GM04503 (cell line): Measurements from ENCODE around the gene RNF113A.
"Not testable (repeated sequence)": the region's sequence is repeated elsewhere in the genome, so short reads cannot be mapped to it uniquely, and the experiment has no call there.

Source experiments
- DNase-seq: peaks from one replicate; pipeline ENCODE4 v3.0.0-alpha.2; 2012; ENCODE audit warnings: low read depth

Gene RNF113A

DNA sequence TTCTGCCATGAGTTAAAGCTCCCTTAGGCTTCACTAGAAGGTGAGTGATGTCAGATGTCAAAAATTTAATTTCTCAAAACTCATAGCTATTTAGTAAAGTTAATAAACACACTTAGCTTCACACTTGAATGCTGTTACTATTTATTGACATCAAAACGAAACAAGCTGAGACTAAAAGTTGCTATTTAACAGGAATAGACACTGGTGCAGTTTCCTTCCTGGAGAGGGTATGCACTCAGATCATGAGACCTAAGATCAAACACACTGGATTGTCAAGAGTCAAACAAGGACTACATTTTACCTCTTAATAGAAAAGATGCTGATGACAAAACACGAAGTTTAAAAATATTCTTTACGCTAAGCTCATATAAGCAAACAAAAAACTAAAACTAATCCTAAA is 37.6 kb downstream of the RNF113A start:
- no peak for DNase-seq

DNA sequence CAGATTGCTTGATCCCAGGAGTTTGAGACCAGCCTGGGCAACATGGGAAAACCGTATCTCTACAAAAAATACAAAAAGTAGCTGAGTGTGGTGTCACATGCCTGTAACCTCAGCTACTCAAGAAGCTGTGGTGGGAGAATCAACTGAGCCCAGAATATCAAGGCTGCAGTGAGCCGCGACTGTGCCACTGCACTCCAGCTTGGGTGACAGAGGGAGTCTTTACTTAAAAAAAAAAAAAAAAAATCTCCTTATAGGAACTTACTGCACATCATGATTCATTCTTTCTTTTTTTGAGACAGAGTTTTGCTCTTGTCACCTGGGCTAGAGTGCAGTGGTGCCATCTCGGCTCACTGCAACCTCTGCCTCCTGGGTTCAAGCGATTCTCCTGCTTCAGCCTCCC is 43.1 kb downstream of the RNF113A start:
- no peak for DNase-seq

DNA sequence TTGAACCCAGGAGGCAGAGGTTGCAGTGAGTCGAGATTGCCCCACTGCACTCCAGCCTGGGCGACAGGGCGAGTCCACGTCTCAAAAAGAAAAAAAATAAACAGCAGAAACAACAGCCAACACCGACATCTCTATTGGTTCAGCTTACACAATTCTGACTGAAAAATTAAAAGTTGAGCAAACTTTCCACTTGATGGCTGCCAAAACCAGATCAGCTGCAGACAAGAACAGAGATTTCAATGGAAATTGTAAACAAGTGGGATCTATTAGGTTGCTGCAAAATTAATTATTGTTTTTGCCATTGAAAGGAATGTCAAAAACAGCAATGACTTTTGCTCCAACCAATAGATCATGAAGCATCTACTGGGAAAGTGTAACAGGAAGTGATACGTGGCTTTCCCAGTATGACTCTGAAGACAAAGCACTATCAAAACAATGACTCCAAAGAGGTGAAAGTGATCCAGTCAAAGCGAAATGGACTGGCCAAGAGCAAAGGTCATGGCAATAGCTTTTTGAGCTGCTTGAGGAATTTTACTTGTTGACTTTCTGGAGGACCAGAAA is 45.1 kb downstream of the RNF113A start:
- DNase-seq: peak; percentile 33

DNA sequence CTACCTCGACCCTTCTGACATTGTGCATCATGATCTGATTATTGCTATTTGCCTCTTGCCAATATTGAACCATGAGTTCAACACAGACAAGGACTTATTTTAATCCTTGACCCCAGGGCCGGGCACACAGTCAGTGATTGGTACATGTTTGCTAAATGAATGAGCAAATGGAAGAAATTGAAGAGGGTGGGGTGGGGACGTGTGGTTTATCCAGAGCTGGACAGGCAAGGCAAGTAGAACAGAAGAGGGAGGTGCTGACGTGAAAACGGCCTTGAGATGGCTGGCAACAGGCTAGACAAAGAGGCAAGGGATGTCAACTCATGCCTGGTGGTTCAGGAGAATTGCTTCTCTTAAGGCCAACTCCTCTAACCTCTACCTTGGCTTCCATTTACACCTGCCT is 47.3 kb downstream of the RNF113A start:
- DNase-seq: not testable (repeated sequence)

DNA sequence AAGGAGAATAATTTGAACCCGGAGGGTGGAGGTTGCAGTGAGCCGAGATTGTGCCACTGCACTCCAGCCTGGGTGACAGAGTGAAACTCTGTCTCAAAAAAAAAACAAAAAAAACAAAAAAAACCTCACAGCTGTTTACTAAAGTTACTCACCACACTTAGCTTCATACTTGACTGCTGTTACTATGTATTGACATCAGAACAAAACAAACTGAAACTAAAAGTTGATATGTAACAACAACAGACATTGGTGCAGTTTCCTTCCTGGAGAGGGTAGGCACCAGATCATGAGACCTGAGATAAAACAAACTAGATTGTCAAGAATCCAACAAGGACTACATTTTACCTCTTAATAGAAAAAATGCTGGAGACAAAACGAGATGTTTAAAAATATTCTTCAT is 49.8 kb downstream of the RNF113A start:
- DNase-seq: peak; percentile 49
